Endothelial cell (in vitro differentiated cells): Measurements from ENCODE around the gene COX14. TPM values are rescaled to one million over a fixed set of nuclear protein-coding genes. Genes with fewer than 3 reads are reported as not detected.
A peak's percentile ranks its signal among the peaks of the same experiment; 100 is the strongest.

Source experiments
- DNase-seq: peaks from one replicate; pipeline ENCODE4 v3.0.0; 2021; ENCODE audit warnings: low spot score
- H3K27ac Mint-ChIP-seq: one replicate; pipeline ENCODE4 v1.8.0; 2021; ENCODE audit warnings: mixed read lengths, inconsistent platforms; ENCODE audit not compliant: unreplicated experiment
- H3K27me3 Mint-ChIP-seq: one replicate; pipeline ENCODE4 v1.8.0; 2021; ENCODE audit warnings: mild to moderate bottlenecking, moderate library complexity, mixed read lengths, inconsistent platforms; ENCODE audit not compliant: unreplicated experiment
- H3K36me3 Mint-ChIP-seq: one replicate; pipeline ENCODE4 v1.8.0; 2021; ENCODE audit warnings: mild to moderate bottlenecking, low read depth, mixed read lengths, inconsistent platforms; ENCODE audit not compliant: unreplicated experiment
- H3K4me1 Mint-ChIP-seq: one replicate; pipeline ENCODE4 v1.8.0; 2021; ENCODE audit warnings: mild to moderate bottlenecking, mixed read lengths, inconsistent platforms; ENCODE audit not compliant: unreplicated experiment
- H3K4me3 Mint-ChIP-seq: one replicate; pipeline ENCODE4 v1.8.0; 2021; ENCODE audit warnings: mild to moderate bottlenecking, mixed read lengths, inconsistent platforms; ENCODE audit not compliant: unreplicated experiment
- H3K9me3 Mint-ChIP-seq: one replicate; pipeline ENCODE4 v1.8.0; 2021; ENCODE audit warnings: mixed read lengths, inconsistent platforms; ENCODE audit not compliant: unreplicated experiment
- total RNA-seq: library from RNA; stranded (reverse); fragmentation: NEBNext Ultra II Directional; extraction: Animal tissue kit (Norgen Biotek cat#: 25700); gene quantifications from one replicate; pipeline ENCODE4 v1.2.1, GENCODE V29; 2021; ENCODE audit not compliant: unreplicated experiment
- TF ChIP-seq, protein P1 (sequence below): fragments of 200-600 bp; sonication (generic); IDR thresholded peaks from one replicate; pipeline ENCODE4 v1.5.0; 2021; ENCODE audit warnings: antibody characterized with exemption; ENCODE audit not compliant: unreplicated experiment

Gene COX14
- total RNA-seq, 1 donor from 2014 or later, result 36.4 TPM

DNA sequence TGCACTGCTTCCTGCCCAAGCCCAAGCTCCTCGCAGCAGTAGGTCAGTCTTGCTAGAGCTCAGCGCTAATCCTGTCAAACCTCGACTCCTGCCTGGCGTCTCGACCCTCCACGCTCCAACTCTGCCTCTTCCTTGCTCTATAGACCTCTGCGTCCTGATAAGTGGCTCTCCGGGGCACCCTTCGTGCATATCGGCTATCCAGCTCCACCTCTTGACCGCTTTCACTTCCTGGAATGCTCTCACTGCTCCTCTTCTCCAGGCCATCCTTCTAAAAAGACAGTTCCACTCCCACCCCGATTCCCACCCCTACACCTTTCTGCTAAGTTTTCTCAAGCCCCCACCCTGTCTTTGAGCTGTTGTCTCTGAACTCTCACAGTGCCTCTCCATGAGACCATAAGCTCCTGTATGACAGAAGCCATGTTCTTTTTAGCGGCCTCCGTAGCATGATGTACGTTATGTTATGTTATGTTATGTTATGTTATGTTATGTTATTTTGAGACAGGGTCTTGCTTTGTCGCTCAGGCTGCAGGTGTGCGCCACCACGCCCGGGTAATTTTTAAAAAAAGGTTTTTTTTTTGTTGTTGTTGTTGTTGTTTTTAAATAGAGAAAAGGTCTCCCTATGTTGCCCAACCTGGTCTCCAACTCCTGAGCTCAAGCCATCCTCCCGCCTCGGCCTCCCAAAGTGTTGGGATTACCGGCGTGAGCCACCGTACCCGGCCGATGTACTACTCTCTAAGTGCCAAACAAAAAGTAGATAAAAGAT, 601 bp downstream of the COX14 start:
- no peak for DNase-seq
- Mint-ChIP-seq H3K4me3 (peak overlapping the region; percentile 98), H3K9me3 (no peaks in the 10 kb centered on the region), H3K27me3 (peaks cover 12% of the 10 kb centered on the region), H3K4me1 (peaks cover 17% of the 10 kb centered on the region), H3K27ac (peak overlapping the region; percentile 86), H3K36me3 (peaks cover 7% of the 10 kb centered on the region)
- TF ChIP-seq, protein P1, sequence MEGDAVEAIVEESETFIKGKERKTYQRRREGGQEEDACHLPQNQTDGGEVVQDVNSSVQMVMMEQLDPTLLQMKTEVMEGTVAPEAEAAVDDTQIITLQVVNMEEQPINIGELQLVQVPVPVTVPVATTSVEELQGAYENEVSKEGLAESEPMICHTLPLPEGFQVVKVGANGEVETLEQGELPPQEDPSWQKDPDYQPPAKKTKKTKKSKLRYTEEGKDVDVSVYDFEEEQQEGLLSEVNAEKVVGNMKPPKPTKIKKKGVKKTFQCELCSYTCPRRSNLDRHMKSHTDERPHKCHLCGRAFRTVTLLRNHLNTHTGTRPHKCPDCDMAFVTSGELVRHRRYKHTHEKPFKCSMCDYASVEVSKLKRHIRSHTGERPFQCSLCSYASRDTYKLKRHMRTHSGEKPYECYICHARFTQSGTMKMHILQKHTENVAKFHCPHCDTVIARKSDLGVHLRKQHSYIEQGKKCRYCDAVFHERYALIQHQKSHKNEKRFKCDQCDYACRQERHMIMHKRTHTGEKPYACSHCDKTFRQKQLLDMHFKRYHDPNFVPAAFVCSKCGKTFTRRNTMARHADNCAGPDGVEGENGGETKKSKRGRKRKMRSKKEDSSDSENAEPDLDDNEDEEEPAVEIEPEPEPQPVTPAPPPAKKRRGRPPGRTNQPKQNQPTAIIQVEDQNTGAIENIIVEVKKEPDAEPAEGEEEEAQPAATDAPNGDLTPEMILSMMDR, result no peak

DNA sequence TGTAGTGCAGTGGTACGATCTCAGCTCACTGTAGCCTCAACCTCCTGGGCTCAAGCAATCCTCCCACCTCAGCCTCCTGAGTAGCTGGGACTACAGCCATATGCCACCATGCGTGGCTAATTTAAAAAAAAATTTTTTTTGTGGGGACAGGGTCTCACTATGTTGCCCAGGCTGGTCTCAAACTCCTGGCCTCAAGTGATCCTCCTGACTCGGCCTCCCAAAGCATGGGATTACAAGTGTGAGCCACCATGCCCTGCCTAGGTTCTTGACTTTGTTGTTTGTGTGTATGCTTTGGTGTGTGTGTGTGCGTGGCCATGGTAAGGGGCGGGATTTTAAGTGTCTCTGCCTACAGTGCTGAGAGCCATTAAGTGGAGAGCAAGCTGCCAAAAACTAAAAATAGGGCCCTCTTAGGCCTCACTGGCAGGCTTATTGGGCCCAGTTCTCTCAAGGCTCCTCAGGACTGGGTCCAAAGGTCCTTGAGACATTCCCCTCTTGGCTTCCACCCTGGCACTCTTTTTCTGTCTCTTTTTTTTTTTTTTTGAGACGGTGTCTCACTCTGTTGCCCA, 5.1 kb downstream of the COX14 start:
- peaks cover 9% of the 10 kb centered on the region for H3K4me1 Mint-ChIP-seq
- DNase-seq, result no peak
- no peak overlapping the region for H3K27ac Mint-ChIP-seq
- H3K36me3 Mint-ChIP-seq, result peaks cover 14% of the 10 kb centered on the region
- peaks cover 8% of the 10 kb centered on the region for H3K27me3 Mint-ChIP-seq
- TF ChIP-seq, protein P1, result no peak
- no peaks in the 10 kb centered on the region for H3K9me3 Mint-ChIP-seq
- no peak overlapping the region for H3K4me3 Mint-ChIP-seq

DNA sequence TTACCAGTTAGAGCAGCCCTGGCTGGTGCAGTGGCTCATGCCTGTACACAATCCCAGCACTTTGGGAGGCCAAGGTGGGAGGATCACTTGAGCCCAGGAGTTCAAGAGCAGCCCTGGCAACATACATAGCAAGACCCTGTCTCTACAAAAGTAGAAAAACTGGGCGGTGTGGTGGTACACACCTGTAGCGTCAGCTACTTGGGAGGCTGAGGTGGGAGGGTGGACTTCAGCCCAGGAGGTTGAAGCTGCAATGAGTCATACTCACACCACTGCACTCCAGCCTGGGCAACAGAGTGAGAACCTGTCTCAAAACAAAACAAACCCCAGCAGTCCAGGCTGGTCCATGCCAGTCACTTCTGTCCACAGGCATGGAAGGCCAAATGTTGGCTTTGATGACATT, 7.4 kb downstream of the COX14 start:
- DNase-seq, result no peak
- peaks cover 2% of the 10 kb centered on the region for H3K27me3 Mint-ChIP-seq
- TF ChIP-seq, protein P1, result no peak
- H3K4me1 Mint-ChIP-seq, result peaks cover 6% of the 10 kb centered on the region
- H3K4me3 Mint-ChIP-seq, result no peak overlapping the region
- no peaks in the 10 kb centered on the region for H3K9me3 Mint-ChIP-seq
- H3K27ac Mint-ChIP-seq, result no peak overlapping the region
- peaks cover 17% of the 10 kb centered on the region for H3K36me3 Mint-ChIP-seq

DNA sequence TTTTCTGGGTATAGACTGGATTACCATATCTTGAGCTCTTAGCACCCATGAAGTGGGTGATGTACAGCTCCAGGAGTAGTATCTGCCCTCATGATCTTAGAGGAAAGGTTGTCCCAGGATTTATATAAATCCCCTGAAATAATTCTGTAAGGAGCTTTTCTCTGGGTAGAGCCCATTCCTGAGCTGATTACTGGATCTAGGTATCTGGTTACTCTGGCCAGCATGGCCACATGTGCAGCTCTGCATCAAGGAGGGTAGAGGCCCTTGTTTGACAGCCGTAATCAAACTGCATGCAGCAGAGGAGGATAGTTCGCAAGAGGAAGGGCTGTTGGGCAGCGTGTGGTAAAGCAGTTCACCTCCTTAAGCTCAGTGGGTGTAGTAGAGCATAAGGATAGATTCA, 8.5 kb downstream of the COX14 start:
- Mint-ChIP-seq H3K27ac (no peak overlapping the region), H3K36me3 (peaks cover 14% of the 10 kb centered on the region), H3K9me3 (no peaks in the 10 kb centered on the region), H3K4me1 (peaks cover 16% of the 10 kb centered on the region), H3K4me3 (no peak overlapping the region), H3K27me3 (peaks cover 2% of the 10 kb centered on the region)
- DNase-seq, result no peak
- TF ChIP-seq, protein P1, result no peak

DNA sequence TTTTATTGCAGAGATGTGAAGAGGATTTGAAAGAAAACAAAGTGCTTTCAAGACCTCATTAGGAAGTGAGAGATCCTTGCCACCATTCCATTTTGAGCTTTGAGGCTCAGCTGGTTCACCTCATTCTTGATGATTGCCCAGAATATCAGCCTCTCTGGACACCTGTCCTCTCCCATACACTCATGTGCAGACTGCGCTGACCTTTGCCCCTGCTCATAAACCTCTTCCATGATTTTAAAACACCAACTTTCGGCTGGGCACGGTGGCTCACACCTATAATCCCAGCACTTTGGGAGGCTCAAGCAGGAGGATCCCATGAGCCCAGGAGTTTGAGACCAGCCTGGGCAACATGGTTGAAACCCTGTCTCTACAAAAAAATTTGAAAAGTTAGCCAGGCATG, 8.9 kb downstream of the COX14 start:
- no peak overlapping the region for H3K4me3 Mint-ChIP-seq
- peaks cover 14% of the 10 kb centered on the region for H3K36me3 Mint-ChIP-seq
- TF ChIP-seq, protein P1, result no peak
- H3K4me1 Mint-ChIP-seq, result peaks cover 20% of the 10 kb centered on the region
- peaks cover 2% of the 10 kb centered on the region for H3K27me3 Mint-ChIP-seq
- H3K9me3 Mint-ChIP-seq, result no peaks in the 10 kb centered on the region
- H3K27ac Mint-ChIP-seq, result no peak overlapping the region
- DNase-seq, result no peak
